Mammary epithelial cell (primary cell): ENCODE results near the gene SLCO3A1.
A peak's percentile ranks its signal among the peaks of the same experiment; 100 is the strongest.

Source experiments
- CTCF ChIP-seq, 2 donors: IDR thresholded peaks in 1 of 2; conservative IDR thresholded peaks in 1 of 2; 2 replicates each; pipeline ENCODE4 v1.5.1; 2011 to 2012; ENCODE audit warnings: inconsistent platforms in 2 of 2, low read length in 2 of 2, mild to moderate bottlenecking in 2 of 2, control low read depth in 1 of 2, low read depth in 1 of 2; ENCODE audit not compliant: insufficient read depth in 1 of 2; ENCODE audit errors: extremely low read depth in 1 of 2
- EZH2 ChIP-seq: IDR thresholded peaks from 2 replicates; pipeline ENCODE4 v1.6.1; 2012; ENCODE audit warnings: low read length, inconsistent platforms, borderline replicate concordance

DNA sequence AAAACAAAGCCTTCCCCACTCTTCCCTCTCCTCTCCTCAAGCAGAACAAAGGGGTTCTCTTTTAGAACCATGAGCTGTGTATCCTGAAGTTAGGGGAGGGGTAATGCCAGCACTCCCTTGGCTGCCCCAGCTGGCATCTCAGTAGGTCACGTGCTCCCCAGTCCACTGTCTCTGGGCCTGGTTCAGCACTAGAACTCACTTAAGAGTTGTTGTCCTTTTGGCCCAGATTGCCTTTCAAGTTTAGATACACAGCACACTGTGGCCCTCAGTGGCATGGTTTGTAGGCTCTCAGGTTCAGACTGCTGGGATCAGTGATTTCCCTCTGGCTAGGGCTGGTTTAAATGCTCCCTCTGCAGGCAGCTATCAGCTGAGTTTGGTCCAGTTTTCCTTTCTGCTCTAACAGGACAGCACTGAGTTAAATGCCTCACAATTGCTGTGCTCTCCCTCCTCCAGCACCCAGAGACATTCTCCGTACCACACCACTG is 351.8 kb downstream of the SLCO3A1 start:
- TF ChIP-seq CTCF (conservative IDR thresholded peaks at IDR 0.05 in 1 of 2, IDR thresholded peaks at IDR 0.05 in 1 of 2; ENCODE audit: extremely low read depth in 1 of 2, insufficient read depth in 1 of 2, low read depth in 1 of 2, low read length in 2 of 2) = peak in 1 of 2 donors; percentile 46
- no peak for TF ChIP-seq EZH2
